Stomach (tissue), 4 donors: Measurements from ENCODE around the gene EVL.

Source experiments
- CTCF ChIP-seq, 7 experiments: fragments of 450-650 bp in 4 of 7; fragments of 200-600 bp in 3 of 7; sonication (generic) in 3 of 7; IDR thresholded peaks; one replicate each; pipeline ENCODE4 v1.5.1; 2016 to 2019; ENCODE audit warnings: antibody characterized with exemption in 7 of 7, control low read depth in 2 of 7, mild to moderate bottlenecking in 1 of 7
- POLR2A ChIP-seq, 4 donors: fragments of 450-650 bp; IDR thresholded peaks; one replicate each; pipeline ENCODE4 v1.6.1; 2016; ENCODE audit warnings: antibody characterized with exemption in 4 of 4, control low read depth in 2 of 4, mild to moderate bottlenecking in 1 of 4, moderate library complexity in 1 of 4

GRCh38 chr14:100168506-100168905 lies 103.3 kb downstream of the EVL start:
- no peak for TF ChIP-seq POLR2A (IDR thresholded peaks at IDR 0.05)
- TF ChIP-seq CTCF (IDR thresholded peaks at IDR 0.05), result no peak
